K562 (cell line): ENCODE measurements around the gene CRYBG3.

ENCODE experiments used
- CBFB ChIP-seq: sonication (generic); formaldehyde crosslinking; IDR thresholded peaks from 2 replicates; pipeline ENCODE4 v1.4.0; 2020; ENCODE audit warnings: mild to moderate bottlenecking, missing genetic modification reagents
- CREB1 ChIP-seq, 2 experiments: sonication (generic) in 1 of 2; formaldehyde crosslinking in 1 of 2; IDR thresholded peaks; 2 replicates each; pipeline versions ENCODE4 v1.6.1 to v1.8.0; 2012 to 2022; ENCODE audit warnings: inconsistent platforms in 1 of 2, mild to moderate bottlenecking in 1 of 2, missing genetic modification reagents in 1 of 2, moderate library complexity in 1 of 2
- KLF10 ChIP-seq: fragments of 250-450 bp; sonication (Bioruptor Pico); IDR thresholded peaks from 2 replicates; pipeline ENCODE4 v1.6.1; 2021; ENCODE audit warnings: matching md5 sums
- RCOR1 ChIP-seq, 2 experiments: IDR thresholded peaks; 2 replicates each; pipeline ENCODE4 v1.6.1; 2012; ENCODE audit warnings: low read depth in 2 of 2, low read length in 2 of 2, borderline replicate concordance in 1 of 2, improper control_type of control experiment in 1 of 2
- XRCC5 ChIP-seq: fragments of 200-400 bp; formaldehyde crosslinking; IDR thresholded peaks from 2 replicates; pipeline ENCODE4 v1.6.1; 2017; ENCODE audit warnings: low read depth, mild to moderate bottlenecking, low read length
- ZFPM2 ChIP-seq: fragments of 250-450 bp; sonication (Bioruptor Pico); IDR thresholded peaks from 2 replicates; pipeline ENCODE4 v1.5.1; 2022; ENCODE audit warnings: mild to moderate bottlenecking

GRCh38 chr3:97950360-97950759 lies 128.5 kb downstream of the CRYBG3 start:
- TF ChIP-seq CBFB (CRISPR knock-in tag) (no peak), CREB1 (IDR thresholded peaks at IDR 0.05) (no peak), CREB1 (CRISPR knock-in tag; IDR thresholded peaks at IDR 0.05) (no peak), ZFPM2 (CRISPR knock-in tag) (no peak), XRCC5 (no peak), KLF10 (no peak), RCOR1 (IDR thresholded peaks at IDR 0.05; ENCODE audit: borderline replicate concordance in 1 of 2, low read depth in 2 of 2, low read length in 2 of 2) (no peak)
